ENCODE results near the gene MMP8.
"Not testable (repeated sequence)": the region's sequence is repeated elsewhere in the genome, so short reads cannot be mapped to it uniquely, and the experiment has no call there.

MMP8 gene

GRCh38 chr11:102734650-102735049 is 9.9 kb upstream of the MMP8 start:
- no peak for TF ChIP-seq CTCF (IDR thresholded peaks at IDR 0.05; ENCODE audit: control insufficient read depth, extremely low read depth, insufficient read depth)
- no peak overlapping the region for H3K4me3 ChIP-seq (ENCODE audit: low read depth, low read length)
- DNase-seq (ENCODE audit: low read depth), result no peak

- peak; percentile 92 for TF ChIP-seq CTCF (IDR thresholded peaks at IDR 0.05; ENCODE audit: control insufficient read depth, extremely low read depth, insufficient read depth)
- DNase-seq (ENCODE audit: low read depth), result peak; percentile 45
- H3K4me3 ChIP-seq (ENCODE audit: low read depth, low read length), result no peak overlapping the region
Measured at GRCh38 chr11:102733232-102733875, 8.6 kb upstream of the MMP8 start.

DNA sequence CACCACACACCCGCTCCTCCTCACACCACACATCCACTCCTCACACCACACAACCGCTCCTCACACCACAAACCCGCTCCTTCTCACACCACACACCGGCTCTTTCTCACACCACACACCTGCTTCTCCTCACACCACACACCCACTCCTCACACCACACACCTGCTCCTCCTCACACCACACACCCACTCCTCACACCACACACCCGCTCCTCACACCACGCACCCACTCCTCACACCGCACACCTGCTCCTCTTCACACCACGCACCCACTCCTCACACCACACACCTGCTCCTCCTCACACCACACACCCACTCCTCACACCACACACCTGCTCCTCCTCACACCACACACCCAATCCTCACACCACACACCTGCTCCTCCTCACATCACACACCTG is 6.2 kb upstream of the MMP8 start:
- DNase-seq (ENCODE audit: low read depth); H3K4me3 ChIP-seq (ENCODE audit: low read depth, low read length): not testable (repeated sequence)

DNA sequence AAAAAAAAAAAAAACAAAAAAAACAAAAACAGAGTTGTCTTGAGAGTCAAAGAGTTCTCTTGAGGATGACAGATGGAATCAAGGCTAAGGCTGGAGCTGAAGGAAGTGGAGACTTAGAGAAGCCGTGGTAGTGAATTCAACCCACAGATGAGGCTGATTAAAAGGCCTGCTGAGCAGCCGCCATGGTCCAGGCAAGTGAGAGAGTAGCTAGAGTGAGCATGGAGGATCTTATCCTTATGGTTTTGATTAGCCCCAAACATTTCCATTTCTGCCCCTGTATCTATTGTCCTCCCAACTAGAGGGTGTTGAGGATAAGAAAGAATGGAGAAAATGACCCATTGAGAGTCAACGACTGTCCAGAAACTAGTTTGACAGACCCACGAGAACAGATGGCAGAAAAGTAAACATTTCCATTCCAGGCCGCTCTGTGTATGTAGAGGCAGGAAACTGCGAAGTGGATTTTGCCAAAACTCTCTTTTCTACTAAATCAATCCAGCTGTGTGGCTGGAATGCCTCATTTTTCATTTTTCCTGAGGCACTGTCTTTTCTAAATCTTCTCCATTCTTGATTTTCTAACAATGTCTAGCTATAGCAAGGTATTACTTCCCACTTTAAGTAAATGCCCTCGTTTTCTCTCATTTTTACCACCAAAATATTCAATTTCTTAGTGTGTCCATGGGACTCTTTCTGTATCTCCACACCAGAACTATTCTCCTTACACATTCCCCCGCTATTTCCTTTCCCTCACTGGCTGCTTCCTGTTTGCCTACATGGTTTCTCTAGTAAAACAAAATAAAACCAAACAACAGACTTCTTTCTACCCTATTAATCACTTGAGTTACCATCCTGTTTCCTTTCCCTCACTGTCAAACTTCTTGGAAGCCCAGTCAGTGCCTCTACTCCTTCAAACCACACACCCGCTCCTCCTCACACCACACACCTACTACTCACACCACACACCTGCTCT is 5.4 kb upstream of the MMP8 start:
- TF ChIP-seq CTCF (IDR thresholded peaks at IDR 0.05; ENCODE audit: control insufficient read depth, extremely low read depth, insufficient read depth), result no peak
- H3K4me3 ChIP-seq (ENCODE audit: low read depth, low read length), result no peak overlapping the region
- no peak for DNase-seq (ENCODE audit: low read depth)

DNA sequence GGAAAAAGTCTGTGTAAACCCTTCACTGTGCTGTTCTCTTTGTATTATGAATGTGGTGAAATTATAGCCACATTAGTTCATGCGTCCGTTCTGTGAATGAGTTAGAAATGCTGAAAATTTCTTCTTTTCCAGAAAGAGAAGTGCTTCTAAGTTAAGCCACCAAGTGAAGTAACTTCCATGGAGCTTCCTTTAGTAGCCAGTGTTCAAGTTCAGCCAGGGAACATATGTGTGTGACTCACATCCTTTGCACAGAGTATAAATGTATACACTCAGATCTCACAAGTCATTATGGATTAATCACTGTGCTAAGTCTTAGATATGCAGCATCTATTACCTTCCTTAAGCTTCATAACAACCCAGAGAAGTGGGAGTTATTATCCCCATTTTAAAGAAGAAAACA is 3.1 kb upstream of the MMP8 start:
- DNase-seq (ENCODE audit: low read depth), result no peak
- no peak for TF ChIP-seq CTCF (IDR thresholded peaks at IDR 0.05; ENCODE audit: control insufficient read depth, extremely low read depth, insufficient read depth)
- H3K4me3 ChIP-seq (ENCODE audit: low read depth, low read length), result no peak overlapping the region

GRCh38 chr11:102722821-102723220 is 1.9 kb downstream of the MMP8 start:
- H3K4me3 ChIP-seq (ENCODE audit: low read depth, low read length), result no peak overlapping the region
- no peak for DNase-seq (ENCODE audit: low read depth)
- TF ChIP-seq CTCF (IDR thresholded peaks at IDR 0.05; ENCODE audit: control insufficient read depth, extremely low read depth, insufficient read depth), result no peak

DNA sequence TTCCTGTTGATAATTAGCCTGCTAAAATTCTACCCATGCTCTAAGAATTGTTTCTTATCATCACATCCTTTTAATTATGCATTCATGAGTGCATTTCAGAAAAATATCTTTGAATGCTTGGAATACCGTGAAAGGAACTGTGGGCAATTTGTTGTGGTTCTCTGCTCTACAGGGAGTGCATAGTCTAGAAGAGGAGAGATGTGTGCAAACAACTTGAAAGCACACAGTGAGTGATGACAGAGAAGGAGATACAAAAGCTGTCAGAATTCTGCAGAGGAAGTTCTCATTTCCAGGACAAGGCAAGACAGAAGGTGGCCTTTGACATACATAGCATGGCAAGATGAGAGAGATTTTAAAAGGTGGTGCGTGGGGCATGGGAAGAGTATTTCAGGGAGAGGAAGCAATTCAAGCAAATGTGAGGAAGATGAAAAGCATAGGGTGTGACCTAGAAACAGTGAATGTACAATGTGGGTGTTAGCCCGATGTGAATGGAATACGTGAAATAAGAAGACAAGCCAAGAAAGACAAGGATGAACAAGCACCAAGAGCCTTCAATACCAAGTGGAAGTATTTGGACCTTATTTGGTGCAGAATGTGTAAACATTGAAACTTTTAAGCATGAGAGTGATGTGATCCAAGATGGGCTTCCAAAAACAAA is 5.0 kb downstream of the MMP8 start:
- DNase-seq (ENCODE audit: low read depth), result no peak
- no peak for TF ChIP-seq CTCF (IDR thresholded peaks at IDR 0.05; ENCODE audit: control insufficient read depth, extremely low read depth, insufficient read depth)
- no peak overlapping the region for H3K4me3 ChIP-seq (ENCODE audit: low read depth, low read length)
